Lung microvascular endothelial cell (primary cell): Measurements from ENCODE around the gene PRAMEF20. TPM values are rescaled to one million over a fixed set of nuclear protein-coding genes. Genes with fewer than 3 reads are reported as not detected.
A peak's percentile ranks its signal among the peaks of the same experiment; 100 is the strongest.

Experiments
- DNase-seq, 2 donors: peaks; one replicate each; pipeline versions ENCODE4 v3.0.0 to v3.0.0-alpha.2; 2010; ENCODE audit warnings: low read depth in 2 of 2
- total RNA-seq: library from RNA; depleted of rRNA; stranded (reverse); fragments of >200 nt; gene quantifications from 2 replicates; pipeline ENCODE4 v1.2.1, GENCODE V29; 2014

Gene PRAMEF20
- total RNA-seq, 1 donor from 2014 or later = not detected

DNA sequence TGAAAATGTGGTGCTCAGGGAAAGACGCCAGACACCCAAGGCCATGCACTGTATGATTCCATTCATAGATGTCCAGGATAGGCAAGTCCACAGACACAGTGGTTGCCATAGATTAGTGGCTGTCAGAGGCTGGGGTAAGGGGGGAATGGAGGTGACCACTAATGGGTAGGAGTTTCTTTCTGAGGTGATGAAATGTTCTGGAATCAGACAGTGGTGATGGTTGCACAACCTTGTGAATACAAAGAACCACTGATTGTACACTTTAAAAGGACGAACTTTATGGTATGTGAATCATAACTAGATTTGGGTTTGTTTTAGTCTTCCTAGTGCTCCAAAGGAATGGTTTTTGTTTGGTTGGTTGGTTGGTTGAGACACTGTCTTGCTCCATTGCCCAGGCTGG is 51.7 kb downstream of the PRAMEF20 start:
- DNase-seq = no peak

DNA sequence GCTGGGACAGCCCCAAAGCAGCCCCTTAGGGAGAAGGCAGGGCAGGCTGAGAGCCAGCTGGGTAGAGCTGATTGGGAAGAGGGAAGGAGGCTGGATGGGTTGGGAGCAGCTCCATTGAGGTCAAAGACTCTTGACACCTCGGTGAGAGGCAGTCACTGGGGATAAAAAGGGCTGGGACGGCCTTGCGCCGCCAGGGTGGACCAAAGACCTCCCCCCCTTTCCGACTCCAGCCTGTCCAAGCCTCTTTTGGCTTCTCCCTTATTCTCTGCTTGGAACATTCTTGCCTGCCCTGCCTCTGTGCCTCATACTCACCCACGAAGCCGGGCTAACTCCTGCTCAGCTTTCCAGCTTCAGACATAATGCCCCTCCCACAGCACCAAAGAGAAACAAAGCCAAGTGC is 52.4 kb downstream of the PRAMEF20 start:
- no peak for DNase-seq

DNA sequence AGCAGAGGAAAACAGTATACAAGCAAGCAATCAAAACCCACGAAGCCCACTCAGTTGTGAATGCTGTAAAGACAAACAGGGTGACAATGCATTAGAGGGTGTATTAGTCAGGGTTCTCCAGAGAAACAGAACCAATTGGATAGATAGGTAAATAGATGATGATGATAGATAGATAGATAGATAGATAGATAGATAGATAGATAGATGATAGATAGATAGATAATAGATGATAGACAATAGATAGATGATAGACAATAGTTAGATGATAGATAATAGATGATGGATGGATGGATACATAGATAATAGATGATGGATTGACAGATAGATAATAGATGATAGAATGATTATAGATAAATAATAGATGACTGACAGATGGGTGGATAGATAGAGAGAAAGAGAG is 55.3 kb downstream of the PRAMEF20 start:
- no peak for DNase-seq

- peak in 1 of 2 donors; percentile 65 for DNase-seq
Observed at GRCh38 chr1:13469343-13469742, 59.1 kb downstream of the PRAMEF20 start.

Other genes starting within 250 kb of the PRAMEF20 start
- not detected in 2 replicates for gene HNRNPCL4, start 244.8 kb upstream of the PRAMEF20 start, total RNA-seq
- not detected in 2 replicates for gene PRAMEF9, start 238.6 kb upstream of the PRAMEF20 start, total RNA-seq
- not detected in 2 replicates for gene PRAMEF13, start 209.0 kb upstream of the PRAMEF20 start, total RNA-seq
- gene PRAMEF18, start 184.3 kb upstream of the PRAMEF20 start, total RNA-seq = not detected in 2 replicates
- gene PRAMEF5, start 156.3 kb upstream of the PRAMEF20 start, total RNA-seq = not detected in 2 replicates
- gene PRAMEF8, start 125.3 kb upstream of the PRAMEF20 start, total RNA-seq = not detected in 2 replicates
- gene PRAMEF33, start 106.9 kb upstream of the PRAMEF20 start, total RNA-seq = not detected in 2 replicates
- gene PRAMEF15, start 94.9 kb upstream of the PRAMEF20 start, total RNA-seq = not detected in 2 replicates
- not detected in 2 replicates for gene PRAMEF14, start 63.3 kb upstream of the PRAMEF20 start, total RNA-seq
- not detected in 2 replicates for gene PRAMEF19, start 38.5 kb upstream of the PRAMEF20 start, total RNA-seq
- not detected in 2 replicates for gene PRAMEF17, start 20.8 kb upstream of the PRAMEF20 start, total RNA-seq
- 0.22 and 0.40 TPM in 2 replicates for gene LRRC38, start 103.6 kb downstream of the PRAMEF20 start, total RNA-seq
- gene PDPN, start 173.4 kb downstream of the PRAMEF20 start, total RNA-seq = 45.1 and 108 TPM in 2 replicates